Esophagus squamous epithelium (tissue), 4 donors: ENCODE measurements around the gene IZUMO1R.
"Not testable (repeated sequence)": the region's sequence is repeated elsewhere in the genome, so short reads cannot be mapped to it uniquely, and the experiment has no call there.

Source experiments
- POLR2A ChIP-seq, 4 donors: fragments of 450-650 bp; IDR thresholded peaks; one replicate each; pipeline ENCODE4 v1.6.1; 2017; ENCODE audit warnings: antibody characterized with exemption in 4 of 4, mild to moderate bottlenecking in 4 of 4, moderate library complexity in 3 of 4
- TF ChIP-seq, protein P1 (sequence below), 6 experiments: fragments of 450-650 bp in 4 of 6; fragments of 200-600 bp in 2 of 6; sonication (generic) in 2 of 6; IDR thresholded peaks; one replicate each; pipeline ENCODE4 v1.5.1; 2016 to 2019; ENCODE audit warnings: antibody characterized with exemption in 6 of 6, mild to moderate bottlenecking in 4 of 6, moderate library complexity in 4 of 6

DNA sequence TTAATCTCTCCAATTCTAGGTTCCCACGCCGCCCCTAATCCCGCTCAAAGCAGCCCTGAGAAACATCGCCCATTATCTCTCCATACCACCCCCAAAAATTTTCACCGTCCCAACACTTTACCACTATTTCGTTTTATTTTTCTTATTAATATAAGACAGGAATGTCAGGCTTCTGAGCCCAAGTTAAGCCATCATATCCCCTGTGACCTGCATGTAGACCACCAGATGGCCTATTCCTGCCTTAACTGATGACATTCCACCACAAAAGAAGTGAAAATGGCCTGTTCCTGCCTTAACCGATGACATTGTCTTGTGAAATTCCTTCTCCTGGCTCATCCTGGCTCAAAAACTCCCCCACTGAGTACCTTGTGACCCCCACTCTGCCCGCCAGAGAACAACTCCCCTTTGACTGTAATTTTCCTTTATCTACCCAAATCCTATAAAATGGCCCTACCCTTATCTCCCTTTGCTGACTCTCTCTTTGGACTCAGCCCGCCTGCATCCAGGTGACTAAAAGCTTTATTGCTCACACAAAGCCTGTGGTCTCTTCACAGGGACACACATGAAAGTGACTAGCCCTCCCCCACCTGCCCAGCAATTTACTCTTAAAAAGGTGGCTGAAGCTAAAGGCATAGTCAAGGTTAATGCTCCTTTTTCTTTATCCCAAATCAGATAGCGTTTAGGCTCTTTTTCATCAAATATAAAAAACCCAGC is 46.6 kb downstream of the IZUMO1R start:
- TF ChIP-seq, protein P1, sequence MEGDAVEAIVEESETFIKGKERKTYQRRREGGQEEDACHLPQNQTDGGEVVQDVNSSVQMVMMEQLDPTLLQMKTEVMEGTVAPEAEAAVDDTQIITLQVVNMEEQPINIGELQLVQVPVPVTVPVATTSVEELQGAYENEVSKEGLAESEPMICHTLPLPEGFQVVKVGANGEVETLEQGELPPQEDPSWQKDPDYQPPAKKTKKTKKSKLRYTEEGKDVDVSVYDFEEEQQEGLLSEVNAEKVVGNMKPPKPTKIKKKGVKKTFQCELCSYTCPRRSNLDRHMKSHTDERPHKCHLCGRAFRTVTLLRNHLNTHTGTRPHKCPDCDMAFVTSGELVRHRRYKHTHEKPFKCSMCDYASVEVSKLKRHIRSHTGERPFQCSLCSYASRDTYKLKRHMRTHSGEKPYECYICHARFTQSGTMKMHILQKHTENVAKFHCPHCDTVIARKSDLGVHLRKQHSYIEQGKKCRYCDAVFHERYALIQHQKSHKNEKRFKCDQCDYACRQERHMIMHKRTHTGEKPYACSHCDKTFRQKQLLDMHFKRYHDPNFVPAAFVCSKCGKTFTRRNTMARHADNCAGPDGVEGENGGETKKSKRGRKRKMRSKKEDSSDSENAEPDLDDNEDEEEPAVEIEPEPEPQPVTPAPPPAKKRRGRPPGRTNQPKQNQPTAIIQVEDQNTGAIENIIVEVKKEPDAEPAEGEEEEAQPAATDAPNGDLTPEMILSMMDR (IDR thresholded peaks at IDR 0.05) = not testable (repeated sequence)
- TF ChIP-seq POLR2A (IDR thresholded peaks at IDR 0.05) = not testable (repeated sequence)
